Measurements from ENCODE around the gene G6PD.

DNA sequence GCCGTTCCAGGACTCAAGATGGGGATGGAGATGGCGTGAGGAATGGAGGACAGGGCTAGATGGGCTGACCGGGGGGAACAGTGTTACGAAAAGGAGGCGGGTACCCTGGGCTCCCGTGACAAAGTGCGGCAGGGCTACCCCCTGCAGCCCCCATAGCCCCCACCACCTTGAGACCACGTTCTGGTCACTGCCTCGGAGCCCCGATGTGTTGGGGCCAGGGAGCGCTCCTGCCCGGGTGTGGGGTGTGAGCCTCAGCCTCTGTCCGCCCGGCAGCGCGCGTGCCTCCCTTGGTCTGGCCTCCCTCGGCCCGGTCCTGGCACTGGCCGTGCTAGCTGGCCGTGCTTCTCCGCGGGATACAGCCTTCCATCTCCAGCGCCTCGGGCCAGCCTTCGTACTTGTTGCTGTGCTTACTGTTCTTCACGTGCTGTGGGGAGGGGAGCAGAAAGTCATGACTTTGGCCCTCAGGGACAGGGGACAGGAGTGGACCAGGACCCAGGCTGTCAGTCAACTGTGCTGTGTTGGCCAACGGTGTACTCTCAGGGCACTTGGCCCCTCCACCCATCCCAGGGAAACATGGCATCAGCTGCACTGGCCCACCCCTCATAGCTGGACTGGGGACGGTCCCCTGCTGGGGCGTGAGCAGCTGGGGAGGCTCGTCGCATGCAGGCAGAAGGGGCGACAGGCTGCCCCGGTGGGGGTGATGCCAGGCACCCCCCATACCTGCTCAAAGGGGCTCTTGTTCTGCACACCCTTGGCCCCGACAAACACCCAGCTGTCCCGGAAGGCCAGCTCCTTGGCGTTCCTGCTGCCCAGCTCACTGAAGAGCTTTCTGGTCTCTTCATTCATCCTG lies 39.9 kb downstream of the G6PD start:
- TF ChIP-seq EZH2 (IDR thresholded peaks at IDR 0.05; ENCODE audit: insufficient read depth, poor library complexity, severe bottlenecking) (no peak), EZH2phosphoT487 (IDR thresholded peaks at IDR 0.05; ENCODE audit: insufficient read depth, low read depth) (no peak)
